Measurements from ENCODE around the gene RALB. TPM values are rescaled to one million over a fixed set of nuclear protein-coding genes. Genes with fewer than 3 reads are reported as not detected.

Gene RALB
- polyA plus RNA-seq, 1 experiment, result 69.6 TPM

DNA sequence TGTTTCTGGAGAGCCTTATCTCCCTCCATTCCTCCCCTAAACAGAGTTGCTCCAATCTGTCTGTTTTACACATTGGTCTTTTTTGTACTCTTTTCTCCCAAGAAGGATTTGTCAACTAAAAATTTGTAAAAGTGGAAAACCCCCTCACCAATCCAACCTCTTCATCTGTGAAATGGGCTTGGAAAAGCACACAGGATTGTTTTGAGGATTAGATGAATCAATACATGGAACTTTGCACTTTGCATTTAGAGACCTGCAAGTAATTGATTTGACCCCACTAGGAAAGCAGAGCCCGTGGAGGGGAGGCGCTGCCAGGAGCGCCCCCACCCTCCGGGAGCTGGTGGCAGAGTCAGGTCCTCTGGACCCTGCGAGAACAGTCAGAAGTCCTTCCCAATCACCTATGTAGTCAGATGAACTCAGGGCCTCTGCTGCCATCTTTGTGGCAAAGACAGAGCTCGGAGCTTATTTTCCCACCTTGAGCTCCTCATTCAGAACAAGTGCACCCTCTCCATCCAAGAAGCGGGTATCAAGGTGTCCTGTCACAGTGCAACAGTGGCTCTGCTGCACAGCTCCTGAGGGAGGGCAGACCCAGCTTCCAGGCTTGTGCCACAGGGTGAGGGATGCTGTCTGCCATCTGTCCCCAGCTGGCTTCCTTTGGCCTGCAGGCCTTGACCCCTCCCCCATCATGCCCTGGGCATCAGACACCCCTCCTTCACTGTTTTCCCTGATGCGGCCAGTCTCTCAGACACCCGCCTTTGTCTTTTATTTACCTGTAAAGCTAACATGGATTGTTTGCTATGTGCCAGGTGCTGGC is 27.7 kb upstream of the RALB start:
- Histone ChIP-seq H3K9me3 (ENCODE audit: control insufficient read depth, insufficient read depth, low read length) (peaks cover 8% of the 10 kb centered on the region), H3K27me3 (ENCODE audit: control insufficient read depth, insufficient read depth, low read length) (no peaks in the 10 kb centered on the region), H3K4me3 (ENCODE audit: low read depth, low read length) (no peak overlapping the region), H3K27ac (ENCODE audit: low read depth, low read length) (no peak overlapping the region)
- ChIA-PET CTCF (no interaction called here), POLR2A (no interaction called here)
- DNase-seq (ENCODE audit: low read depth, low spot score), result no peak
- TF ChIP-seq, protein P1, sequence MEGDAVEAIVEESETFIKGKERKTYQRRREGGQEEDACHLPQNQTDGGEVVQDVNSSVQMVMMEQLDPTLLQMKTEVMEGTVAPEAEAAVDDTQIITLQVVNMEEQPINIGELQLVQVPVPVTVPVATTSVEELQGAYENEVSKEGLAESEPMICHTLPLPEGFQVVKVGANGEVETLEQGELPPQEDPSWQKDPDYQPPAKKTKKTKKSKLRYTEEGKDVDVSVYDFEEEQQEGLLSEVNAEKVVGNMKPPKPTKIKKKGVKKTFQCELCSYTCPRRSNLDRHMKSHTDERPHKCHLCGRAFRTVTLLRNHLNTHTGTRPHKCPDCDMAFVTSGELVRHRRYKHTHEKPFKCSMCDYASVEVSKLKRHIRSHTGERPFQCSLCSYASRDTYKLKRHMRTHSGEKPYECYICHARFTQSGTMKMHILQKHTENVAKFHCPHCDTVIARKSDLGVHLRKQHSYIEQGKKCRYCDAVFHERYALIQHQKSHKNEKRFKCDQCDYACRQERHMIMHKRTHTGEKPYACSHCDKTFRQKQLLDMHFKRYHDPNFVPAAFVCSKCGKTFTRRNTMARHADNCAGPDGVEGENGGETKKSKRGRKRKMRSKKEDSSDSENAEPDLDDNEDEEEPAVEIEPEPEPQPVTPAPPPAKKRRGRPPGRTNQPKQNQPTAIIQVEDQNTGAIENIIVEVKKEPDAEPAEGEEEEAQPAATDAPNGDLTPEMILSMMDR (IDR thresholded peaks at IDR 0.05; ENCODE audit: low read depth, low read length), result no peak

DNA sequence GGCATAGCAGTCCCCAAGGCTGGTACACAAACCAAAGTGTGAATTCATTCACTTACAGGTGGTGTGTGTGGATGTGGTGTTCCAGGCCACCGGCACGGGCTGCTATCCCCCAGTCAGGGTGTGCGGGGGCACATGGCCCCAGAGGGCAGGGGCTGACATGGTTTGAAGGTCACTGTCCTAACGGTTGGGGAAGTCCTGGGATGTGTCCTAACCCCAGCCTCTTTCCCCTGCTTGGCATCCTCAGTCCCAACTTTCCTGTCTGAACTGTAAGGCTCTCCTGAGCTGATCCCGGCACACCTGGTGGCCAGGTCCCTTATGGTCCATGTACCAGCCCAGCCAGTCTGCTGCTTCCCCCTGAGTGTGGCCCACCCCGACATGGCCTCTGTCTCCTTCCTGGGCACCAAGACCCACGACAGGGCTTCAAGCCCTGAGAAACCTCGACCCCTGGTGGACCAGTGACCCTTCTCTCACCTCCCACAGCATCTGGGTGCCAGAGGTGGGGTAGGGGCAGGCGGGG is 27.0 kb upstream of the RALB start:
- H3K27me3 ChIP-seq (ENCODE audit: control insufficient read depth, insufficient read depth, low read length), result no peaks in the 10 kb centered on the region
- TF ChIP-seq, protein P1 (IDR thresholded peaks at IDR 0.05; ENCODE audit: low read depth, low read length), result no peak
- peaks cover 8% of the 10 kb centered on the region for H3K9me3 ChIP-seq (ENCODE audit: control insufficient read depth, insufficient read depth, low read length)
- CTCF ChIA-PET, result no interaction called here
- no peak overlapping the region for H3K27ac ChIP-seq (ENCODE audit: low read depth, low read length)
- POLR2A ChIA-PET, result no interaction called here
- no peak overlapping the region for H3K4me3 ChIP-seq (ENCODE audit: low read depth, low read length)
- no peak for DNase-seq (ENCODE audit: low read depth, low spot score)

DNA sequence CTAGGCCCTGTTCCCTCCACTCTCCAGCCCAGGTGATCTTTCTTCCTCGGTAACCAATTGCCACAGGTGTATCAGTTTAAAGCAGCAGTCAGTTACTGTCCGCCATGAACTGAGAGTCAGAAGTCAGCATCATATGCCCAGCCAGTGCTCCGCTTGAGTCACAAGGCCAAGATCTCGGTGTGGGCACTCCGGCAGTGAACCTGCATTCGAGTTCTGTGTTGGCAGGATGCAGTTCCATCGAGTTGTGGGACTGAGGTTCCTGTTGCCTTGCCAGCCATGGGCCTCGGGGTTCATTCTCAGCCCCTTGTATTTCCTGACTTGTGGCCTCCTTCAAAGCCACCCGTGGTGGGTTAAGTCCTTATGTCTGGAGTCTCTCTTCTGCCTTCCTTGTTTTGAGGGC is 26.3 kb upstream of the RALB start:
- no peak overlapping the region for H3K4me3 ChIP-seq (ENCODE audit: low read depth, low read length)
- H3K9me3 ChIP-seq (ENCODE audit: control insufficient read depth, insufficient read depth, low read length), result peaks cover 8% of the 10 kb centered on the region
- POLR2A ChIA-PET, result no interaction called here
- TF ChIP-seq, protein P1 (IDR thresholded peaks at IDR 0.05; ENCODE audit: low read depth, low read length), result no peak
- no peak for DNase-seq (ENCODE audit: low read depth, low spot score)
- no peak overlapping the region for H3K27ac ChIP-seq (ENCODE audit: low read depth, low read length)
- CTCF ChIA-PET, result no interaction called here
- no peaks in the 10 kb centered on the region for H3K27me3 ChIP-seq (ENCODE audit: control insufficient read depth, insufficient read depth, low read length)

DNA sequence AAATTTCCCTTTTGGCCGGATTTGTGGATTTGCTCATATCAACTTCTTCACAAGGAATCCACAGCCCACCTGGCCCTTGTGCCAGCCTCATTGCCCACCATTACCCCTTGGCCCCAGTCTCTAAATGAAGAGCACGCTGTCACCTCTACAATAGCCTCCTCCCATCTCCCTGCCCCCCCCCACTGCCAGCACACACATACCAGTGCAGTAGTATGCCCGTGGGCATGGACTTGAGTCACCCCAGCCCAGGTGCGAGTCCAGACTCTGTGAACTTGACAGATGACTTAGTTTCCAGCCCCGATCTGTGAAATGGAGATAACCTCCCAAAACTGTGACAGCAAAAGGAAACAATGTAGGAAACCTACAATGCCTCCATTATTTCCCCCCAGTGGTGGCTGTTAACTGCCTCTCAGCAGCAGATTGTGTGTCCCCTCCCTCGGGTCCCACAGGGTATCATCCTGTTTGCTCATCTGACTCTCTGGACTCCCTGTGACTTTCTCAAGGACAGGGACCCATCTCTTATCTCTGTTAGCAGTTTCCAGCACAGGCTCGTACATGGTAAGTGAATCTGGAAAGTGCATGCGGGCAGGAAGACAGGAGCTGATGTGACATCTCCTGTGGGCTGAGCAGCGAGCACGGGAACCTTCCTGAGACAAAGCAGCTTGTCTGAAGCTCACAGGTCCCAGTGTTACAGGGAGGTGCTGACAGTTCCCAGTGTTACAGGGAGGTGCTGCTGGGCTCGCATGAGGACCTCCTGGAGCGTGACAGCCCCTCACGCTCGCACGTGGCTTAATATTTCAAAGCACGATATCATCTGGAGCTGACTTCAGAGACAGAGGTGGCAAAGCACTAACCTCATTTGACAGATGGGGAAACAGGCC is 25.3 kb upstream of the RALB start:
- no peak overlapping the region for H3K4me3 ChIP-seq (ENCODE audit: low read depth, low read length)
- no peak overlapping the region for H3K27ac ChIP-seq (ENCODE audit: low read depth, low read length)
- H3K27me3 ChIP-seq (ENCODE audit: control insufficient read depth, insufficient read depth, low read length), result no peaks in the 10 kb centered on the region
- TF ChIP-seq, protein P1 (IDR thresholded peaks at IDR 0.05; ENCODE audit: low read depth, low read length), result no peak
- ChIA-PET CTCF (no interaction called here), POLR2A (no interaction called here)
- DNase-seq (ENCODE audit: low read depth, low spot score), result no peak
- peaks cover 5% of the 10 kb centered on the region for H3K9me3 ChIP-seq (ENCODE audit: control insufficient read depth, insufficient read depth, low read length)

Data from AG04450 (cell line).